ENCODE results near the gene BEX4. TPM values are rescaled to one million over a fixed set of nuclear protein-coding genes. Genes with fewer than 3 reads are reported as not detected.

The BEX4 gene
- total and polyA plus RNA-seq, 2 experiments from 2014 or later = 75.6 to 112 TPM

DNA sequence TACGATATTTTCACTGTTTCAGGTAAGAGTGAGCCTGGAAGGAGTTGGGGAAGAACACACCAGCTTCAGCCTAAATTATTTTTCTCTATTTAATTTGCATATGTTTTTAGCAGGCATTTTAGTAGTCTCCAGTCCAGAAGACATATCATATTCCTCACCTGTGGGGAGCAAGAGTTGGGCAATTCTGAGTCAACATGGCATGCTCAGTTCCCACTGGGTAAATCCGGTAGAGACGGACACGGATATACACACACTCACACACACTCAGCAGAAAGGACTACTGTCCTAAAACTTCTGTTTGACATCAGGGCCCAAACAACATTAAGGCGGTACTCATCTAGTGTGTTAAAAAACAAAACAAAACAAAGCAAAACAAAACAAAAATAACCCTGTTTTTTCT lies 4.9 kb upstream of the BEX4 start:
- 83% methylated on average over 5 of the region's 5 CpGs for WGBS (ENCODE audit: low lambda C conversion rate, missing lambda C conversion rate)
- TF ChIP-seq, protein P1, sequence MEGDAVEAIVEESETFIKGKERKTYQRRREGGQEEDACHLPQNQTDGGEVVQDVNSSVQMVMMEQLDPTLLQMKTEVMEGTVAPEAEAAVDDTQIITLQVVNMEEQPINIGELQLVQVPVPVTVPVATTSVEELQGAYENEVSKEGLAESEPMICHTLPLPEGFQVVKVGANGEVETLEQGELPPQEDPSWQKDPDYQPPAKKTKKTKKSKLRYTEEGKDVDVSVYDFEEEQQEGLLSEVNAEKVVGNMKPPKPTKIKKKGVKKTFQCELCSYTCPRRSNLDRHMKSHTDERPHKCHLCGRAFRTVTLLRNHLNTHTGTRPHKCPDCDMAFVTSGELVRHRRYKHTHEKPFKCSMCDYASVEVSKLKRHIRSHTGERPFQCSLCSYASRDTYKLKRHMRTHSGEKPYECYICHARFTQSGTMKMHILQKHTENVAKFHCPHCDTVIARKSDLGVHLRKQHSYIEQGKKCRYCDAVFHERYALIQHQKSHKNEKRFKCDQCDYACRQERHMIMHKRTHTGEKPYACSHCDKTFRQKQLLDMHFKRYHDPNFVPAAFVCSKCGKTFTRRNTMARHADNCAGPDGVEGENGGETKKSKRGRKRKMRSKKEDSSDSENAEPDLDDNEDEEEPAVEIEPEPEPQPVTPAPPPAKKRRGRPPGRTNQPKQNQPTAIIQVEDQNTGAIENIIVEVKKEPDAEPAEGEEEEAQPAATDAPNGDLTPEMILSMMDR (IDR thresholded peaks at IDR 0.05; ENCODE audit: poor library complexity) = no peak
- no peak for TF ChIP-seq EZH2phosphoT487 (IDR thresholded peaks at IDR 0.05; ENCODE audit: low read depth, severe bottlenecking, unreplicated experiment)
- no peak for TF ChIP-seq EZH2 (IDR thresholded peaks at IDR 0.05; ENCODE audit: borderline replicate concordance)

GRCh38 chrX:103211012-103211715 lies 3.7 kb upstream of the BEX4 start:
- no peaks in the 10 kb centered on the region for H3K9me3 ChIP-seq (ENCODE audit: low read depth)
- H3K4me3 ChIP-seq = no peak overlapping the region
- no peak for TF ChIP-seq EZH2phosphoT487 (IDR thresholded peaks at IDR 0.05; ENCODE audit: low read depth, severe bottlenecking, unreplicated experiment)
- TF ChIP-seq, protein P1 (IDR thresholded peaks at IDR 0.05; ENCODE audit: poor library complexity) = peak; percentile 55
- no peak for TF ChIP-seq EZH2 (IDR thresholded peaks at IDR 0.05; ENCODE audit: borderline replicate concordance)
- WGBS (ENCODE audit: low lambda C conversion rate, missing lambda C conversion rate) = 39% methylated on average over 7 of the region's 7 CpGs
- no peaks in the 10 kb centered on the region for H4K20me1 ChIP-seq (ENCODE audit: insufficient read depth, poor library complexity, severe bottlenecking)
- no peak overlapping the region for H3K27ac ChIP-seq
- no peaks in the 10 kb centered on the region for H3K4me1 ChIP-seq (ENCODE audit: insufficient read depth)
- peak; percentile 62 for DNase-seq (ENCODE audit: low spot score)
- no peak overlapping the region for H3K4me2 ChIP-seq
- H3K9me2 ChIP-seq (replicated peaks; ENCODE audit: insufficient read depth) = no peaks in the 10 kb centered on the region
- no peaks in the 10 kb centered on the region for H3K27me3 ChIP-seq
- no peak overlapping the region for H2AFZ ChIP-seq
- no peaks in the 10 kb centered on the region for H3K36me3 ChIP-seq (replicated peaks; ENCODE audit: insufficient read depth, low read depth)
- H3K79me2 ChIP-seq = no peaks in the 10 kb centered on the region

More for the DNA sequence above, 4.9 kb upstream of the BEX4 start:
- no peak overlapping the region for H3K4me2 ChIP-seq
- H3K36me3 ChIP-seq (replicated peaks; ENCODE audit: insufficient read depth, low read depth) = no peaks in the 10 kb centered on the region
- DNase-seq (ENCODE audit: low spot score) = no peak
- H3K27me3 ChIP-seq = no peaks in the 10 kb centered on the region
- no peaks in the 10 kb centered on the region for H3K4me1 ChIP-seq (ENCODE audit: insufficient read depth)
- no peak overlapping the region for H3K27ac ChIP-seq
- no peak overlapping the region for H3K4me3 ChIP-seq
- no peaks in the 10 kb centered on the region for H3K9me2 ChIP-seq (replicated peaks; ENCODE audit: insufficient read depth)
- no peaks in the 10 kb centered on the region for H4K20me1 ChIP-seq (ENCODE audit: insufficient read depth, poor library complexity, severe bottlenecking)
- H3K9me3 ChIP-seq (ENCODE audit: low read depth) = no peaks in the 10 kb centered on the region
- no peak overlapping the region for H2AFZ ChIP-seq
- no peaks in the 10 kb centered on the region for H3K79me2 ChIP-seq

GRCh38 chrX:103212749-103213457 lies 2.0 kb upstream of the BEX4 start:
- Histone ChIP-seq H4K20me1 (ENCODE audit: insufficient read depth, poor library complexity, severe bottlenecking) (no peaks in the 10 kb centered on the region), H2AFZ (no peak overlapping the region), H3K27me3 (no peaks in the 10 kb centered on the region), H3K4me2 (no peak overlapping the region), H3K9me3 (ENCODE audit: low read depth) (no peaks in the 10 kb centered on the region), H3K4me1 (ENCODE audit: insufficient read depth) (no peaks in the 10 kb centered on the region), H3K9me2 (replicated peaks; ENCODE audit: insufficient read depth) (no peaks in the 10 kb centered on the region), H3K27ac (no peak overlapping the region), H3K4me3 (no peak overlapping the region), H3K36me3 (replicated peaks; ENCODE audit: insufficient read depth, low read depth) (no peaks in the 10 kb centered on the region), H3K79me2 (no peaks in the 10 kb centered on the region)
- no peak for DNase-seq (ENCODE audit: low spot score)
- 80% methylated on average over 8 of the region's 8 CpGs for WGBS (ENCODE audit: low lambda C conversion rate, missing lambda C conversion rate)
- TF ChIP-seq, protein P1 (IDR thresholded peaks at IDR 0.05; ENCODE audit: poor library complexity) = no peak
- TF ChIP-seq EZH2 (IDR thresholded peaks at IDR 0.05; ENCODE audit: borderline replicate concordance) = no peak
- TF ChIP-seq EZH2phosphoT487 (IDR thresholded peaks at IDR 0.05; ENCODE audit: low read depth, severe bottlenecking, unreplicated experiment) = no peak
